Subcutaneous abdominal adipose tissue (tissue), 5 donors: ENCODE data around the gene SKIC8.

Source experiments
- H3K27ac ChIP-seq: one replicate; pipeline ENCODE4 v1.7.0; 2013; ENCODE audit warnings: low read depth, mild to moderate bottlenecking, inconsistent platforms, low read length, moderate library complexity
- H3K27me3 ChIP-seq, 5 donors: one replicate each; pipeline ENCODE4 v1.7.0; 2013; ENCODE audit warnings: low read length in 5 of 5, inconsistent platforms in 1 of 5; ENCODE audit not compliant: control insufficient read depth in 5 of 5, insufficient read depth in 4 of 5
- H3K36me3 ChIP-seq, 5 donors: one replicate each; pipeline ENCODE4 v1.7.0; 2013; ENCODE audit warnings: low read length in 5 of 5; ENCODE audit not compliant: control insufficient read depth in 5 of 5, insufficient read depth in 5 of 5
- H3K4me1 ChIP-seq, 5 donors: one replicate each; pipeline ENCODE4 v1.7.0; 2013; ENCODE audit warnings: low read length in 5 of 5, mild to moderate bottlenecking in 3 of 5, moderate library complexity in 1 of 5; ENCODE audit not compliant: control insufficient read depth in 5 of 5, insufficient read depth in 5 of 5
- H3K4me3 ChIP-seq, 5 donors: one replicate each; pipeline ENCODE4 v1.7.0; 2013; ENCODE audit warnings: low read length in 5 of 5, low read depth in 1 of 5
- H3K9ac ChIP-seq, 5 donors: one replicate each; pipeline ENCODE4 v1.7.0; 2013; ENCODE audit warnings: low read length in 5 of 5, mild to moderate bottlenecking in 4 of 5, moderate library complexity in 3 of 5
- H3K9me3 ChIP-seq, 5 donors: one replicate each; pipeline ENCODE4 v1.7.0; 2013; ENCODE audit warnings: low read length in 5 of 5; ENCODE audit not compliant: control insufficient read depth in 5 of 5
- donor health status: healthy.
- donor health status: healthy.
- donor health status: healthy.
- donor health status: healthy.
- donor health status: healthy.

SKIC8 gene

GRCh38 chr15:78244101-78244500, 55.3 kb downstream of the SKIC8 start:
- H3K36me3 ChIP-seq = no peaks in the 10 kb centered on the region
- no peak overlapping the region for H3K27ac ChIP-seq
- H3K9ac ChIP-seq = no peak overlapping the region
- H3K27me3 ChIP-seq = no peaks in the 10 kb centered on the region
- no peaks in the 10 kb centered on the region for H3K9me3 ChIP-seq
- peaks cover 0 to 9% (median 6%) of the 10 kb centered on the region in 5 donors for H3K4me1 ChIP-seq
- no peak overlapping the region for H3K4me3 ChIP-seq

GRCh38 chr15:78243491-78243941, 55.9 kb downstream of the SKIC8 start:
- no peak overlapping the region for H3K9ac ChIP-seq

GRCh38 chr15:78243058-78243457, 56.4 kb downstream of the SKIC8 start:
- Histone ChIP-seq H3K4me3 (no peak overlapping the region), H3K9me3 (no peaks in the 10 kb centered on the region), H3K9ac (no peak overlapping the region), H3K4me1 (peaks cover 0 to 9% (median 6%) of the 10 kb centered on the region in 5 donors), H3K27ac (no peak overlapping the region), H3K36me3 (no peaks in the 10 kb centered on the region), H3K27me3 (no peaks in the 10 kb centered on the region)

More at GRCh38 chr15:78243491-78243941, 55.9 kb downstream of the SKIC8 start:
- Histone ChIP-seq H3K4me3 (no peak overlapping the region), H3K27ac (no peak overlapping the region), H3K27me3 (no peaks in the 10 kb centered on the region), H3K36me3 (no peaks in the 10 kb centered on the region), H3K4me1 (peaks cover 0 to 9% (median 6%) of the 10 kb centered on the region in 5 donors), H3K9me3 (no peaks in the 10 kb centered on the region)

DNA sequence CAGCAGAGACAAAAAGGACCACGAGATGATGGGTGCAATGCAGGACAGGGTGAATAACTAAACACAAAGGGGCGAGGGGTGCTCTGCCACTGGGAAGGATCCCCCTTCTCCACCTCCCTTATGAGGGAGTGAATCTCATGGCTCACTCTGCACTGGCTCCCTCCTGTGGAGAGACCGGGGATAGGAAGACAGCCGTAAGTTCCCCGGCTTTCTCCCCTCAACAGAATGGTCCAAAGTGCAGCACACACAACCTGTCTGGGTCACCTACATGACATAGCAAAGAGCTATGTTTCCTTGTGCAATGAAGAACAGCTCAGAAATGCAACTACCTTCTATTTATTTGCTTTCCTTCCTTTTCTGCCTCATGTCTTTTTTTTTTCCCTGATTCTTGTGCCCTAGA, 57.3 kb downstream of the SKIC8 start:
- H3K4me1 ChIP-seq = peaks cover 0 to 9% (median 6%) of the 10 kb centered on the region in 5 donors
- no peak overlapping the region for H3K9ac ChIP-seq
- H3K4me3 ChIP-seq = no peak overlapping the region
- H3K27ac ChIP-seq = no peak overlapping the region
- no peaks in the 10 kb centered on the region for H3K9me3 ChIP-seq
- H3K36me3 ChIP-seq = no peaks in the 10 kb centered on the region
- H3K27me3 ChIP-seq = no peaks in the 10 kb centered on the region

- no peak overlapping the region for H3K9ac ChIP-seq
- no peak overlapping the region for H3K4me3 ChIP-seq
- H3K4me1 ChIP-seq = peaks cover 0 to 9% (median 6%) of the 10 kb centered on the region in 5 donors
- no peak overlapping the region for H3K27ac ChIP-seq
- H3K9me3 ChIP-seq = no peaks in the 10 kb centered on the region
- no peaks in the 10 kb centered on the region for H3K36me3 ChIP-seq
- no peaks in the 10 kb centered on the region for H3K27me3 ChIP-seq
These were observed 58.4 kb downstream of the SKIC8 start for GRCh38 chr15:78241017-78241416.

- peaks cover 0 to 9% (median 6%) of the 10 kb centered on the region in 5 donors for H3K4me1 ChIP-seq
- H3K36me3 ChIP-seq = no peaks in the 10 kb centered on the region
- no peak overlapping the region for H3K9ac ChIP-seq
- H3K9me3 ChIP-seq = no peaks in the 10 kb centered on the region
- H3K4me3 ChIP-seq = no peak overlapping the region
- H3K27me3 ChIP-seq = peaks cover 0 to 4% (median 0%) of the 10 kb centered on the region in 5 donors
- H3K27ac ChIP-seq = no peak overlapping the region
These were observed 59.6 kb downstream of the SKIC8 start for GRCh38 chr15:78239811-78240210.

DNA sequence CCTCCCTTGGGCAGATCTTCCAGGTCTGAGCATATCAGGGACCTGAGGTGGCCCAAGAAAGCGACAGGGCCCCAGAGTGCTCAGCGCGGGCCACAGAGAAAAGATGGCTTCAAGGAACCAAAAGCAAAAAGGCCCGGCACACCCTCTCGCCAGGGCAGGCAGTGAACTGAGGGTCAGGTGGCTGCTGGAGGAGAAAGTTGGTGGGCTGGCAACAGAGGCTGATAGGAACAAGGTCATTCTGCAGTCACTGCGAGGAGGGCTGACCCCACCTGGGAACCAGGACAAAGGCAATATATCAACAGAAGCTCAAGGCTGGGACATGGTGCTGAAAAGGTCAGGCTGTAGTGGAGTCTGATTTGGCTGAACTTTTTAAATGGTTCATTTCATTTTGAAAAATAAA, 62.3 kb downstream of the SKIC8 start:
- no peak overlapping the region for H3K9ac ChIP-seq

DNA sequence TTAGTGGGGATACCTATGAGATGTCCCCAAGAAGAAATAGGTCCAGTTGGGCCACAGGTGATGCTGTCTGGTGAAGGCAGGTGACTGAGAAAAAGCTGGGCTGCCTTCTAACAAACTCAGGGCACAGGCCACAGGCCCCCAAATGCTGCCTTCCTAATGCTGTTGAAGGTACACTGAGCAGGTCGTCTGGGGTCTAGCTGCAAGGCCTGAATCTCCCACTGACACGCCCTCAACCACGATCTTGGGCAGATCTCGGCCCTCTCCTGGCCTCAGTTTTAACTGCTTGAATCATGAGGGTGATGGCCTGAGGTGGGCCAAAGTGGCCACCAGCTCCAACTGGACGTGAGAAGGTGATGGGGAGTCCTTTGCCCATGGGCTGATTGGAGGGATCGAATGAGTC, 62.9 kb downstream of the SKIC8 start:
- H3K9ac ChIP-seq = no peak overlapping the region
- H3K4me1 ChIP-seq = no peaks in the 10 kb centered on the region
- H3K9me3 ChIP-seq = no peaks in the 10 kb centered on the region
- peaks cover 0 to 6% (median 3%) of the 10 kb centered on the region in 5 donors for H3K27me3 ChIP-seq
- H3K27ac ChIP-seq = no peak overlapping the region
- no peak overlapping the region for H3K4me3 ChIP-seq
- H3K36me3 ChIP-seq = no peaks in the 10 kb centered on the region

More for the DNA sequence above, 62.3 kb downstream of the SKIC8 start:
- H3K27ac ChIP-seq = no peak overlapping the region
- peaks cover 0 to 6% (median 3%) of the 10 kb centered on the region in 5 donors for H3K27me3 ChIP-seq
- no peaks in the 10 kb centered on the region for H3K9me3 ChIP-seq
- H3K4me3 ChIP-seq = no peak overlapping the region
- H3K4me1 ChIP-seq = no peaks in the 10 kb centered on the region
- H3K36me3 ChIP-seq = no peaks in the 10 kb centered on the region

DNA sequence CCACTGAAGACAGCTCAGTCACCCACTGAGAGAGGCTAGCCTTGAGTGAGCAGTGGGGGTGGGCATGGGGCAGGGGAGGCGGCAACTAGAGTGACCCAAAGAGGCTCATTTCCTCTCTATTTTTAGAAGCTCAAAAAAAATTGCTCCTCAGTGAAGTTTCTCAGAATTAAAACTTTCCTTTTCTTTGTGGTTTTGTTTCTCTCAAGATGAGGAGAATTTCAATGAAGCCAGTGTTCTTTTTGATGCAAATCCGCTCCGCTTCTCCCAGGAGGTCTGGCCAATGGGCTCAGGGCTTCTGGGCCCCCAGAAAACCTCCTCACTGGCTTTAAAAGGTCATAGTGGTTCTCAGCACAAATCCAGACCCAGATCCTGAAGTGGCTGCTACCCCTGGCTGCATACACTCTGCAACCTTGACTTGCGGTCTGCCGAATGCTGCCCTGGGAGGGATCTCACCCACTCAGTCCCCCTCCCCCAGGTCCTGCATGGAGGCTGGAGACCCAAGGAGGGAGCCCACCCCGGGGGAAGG, 64.8 kb downstream of the SKIC8 start, which contains the start of gene ACSBG1:
TSS of gene ACSBG1 (minus strand) at position 51 of the 526 bp plus-strand sequence. CDS start 64 bp downstream, outside the sequence.
- Histone ChIP-seq H3K9ac (no peak within 1 kb of the TSS), H3K27ac (no peak within 1 kb of the TSS), H3K27me3 (peaks cover 0 to 6% (median 3%) of the 10 kb centered on the region in 5 donors), H3K9me3 (no peaks in the 10 kb centered on the region), H3K4me1 (no peaks in the 10 kb centered on the region), H3K4me3 (no peak within 1 kb of the TSS), H3K36me3 (no peaks in the 10 kb centered on the region)

- H3K27me3 ChIP-seq = peaks cover 0 to 6% (median 3%) of the 10 kb centered on the region in 5 donors
- H3K4me1 ChIP-seq = no peaks in the 10 kb centered on the region
- H3K36me3 ChIP-seq = no peaks in the 10 kb centered on the region
- no peak overlapping the region for H3K4me3 ChIP-seq
- no peak overlapping the region for H3K9ac ChIP-seq
- no peaks in the 10 kb centered on the region for H3K9me3 ChIP-seq
- no peak overlapping the region for H3K27ac ChIP-seq
These were observed 65.9 kb downstream of the SKIC8 start for GRCh38 chr15:78233496-78233895.
